ENCODE results near the gene USP11. TPM values are rescaled to one million over a fixed set of nuclear protein-coding genes. Genes with fewer than 3 reads are reported as not detected.

The USP11 gene
- total and polyA plus RNA-seq, 2 of the 4 experiments (the other 2 are of a cell fraction) = 33.5 to 59.7 TPM

GRCh38 chrX:47241201-47242011, 8.6 kb downstream of the USP11 start (continued):
- TF ChIP-seq SMC3 (IDR thresholded peaks at IDR 0.05; ENCODE audit: low read depth, low read length) = no peak

- Histone ChIP-seq H3K56ac (ENCODE audit: extremely low read depth, insufficient read depth, low read length) (no peak overlapping the region), H2AK5ac (ENCODE audit: low read depth, low read length) (no peak overlapping the region), H3K27me3 (ENCODE audit: control insufficient read depth, insufficient read depth, low read length) (peaks cover 21% of the 10 kb centered on the region), H3K36me3 (ENCODE audit: control insufficient read depth, insufficient read depth, low read length) (peaks cover 52% of the 10 kb centered on the region), H4K20me1 (ENCODE audit: insufficient read depth, low read length) (peaks cover 15% of the 10 kb centered on the region), H2AK9ac (replicated peaks; ENCODE audit: low read depth, low read length, poor library complexity) (peak overlapping the region; percentile 42), H2BK5ac (ENCODE audit: low read depth, low read length, poor library complexity, severe bottlenecking) (no peak overlapping the region), H2AFZ (replicated peaks; ENCODE audit: low read length, poor library complexity) (no peak overlapping the region), H3K4ac (ENCODE audit: low read depth, low read length) (no peak overlapping the region), H3K18ac (ENCODE audit: low read depth, low read length) (no peak overlapping the region), H3K9me1 (ENCODE audit: insufficient read depth, low read length) (peaks cover 4% of the 10 kb centered on the region; the same call in 1 of the 2 replicates), H4K8ac (ENCODE audit: low read depth in 2 of 2, low read length in 2 of 2) (no peak overlapping the region), H3K4me1 (ENCODE audit: control insufficient read depth, insufficient read depth, low read length) (no peaks in the 10 kb centered on the region), H3K4me2 (ENCODE audit: low read depth, low read length) (no peak overlapping the region), H3K9ac (ENCODE audit: low read depth, low read length) (no peak overlapping the region), H2BK20ac (ENCODE audit: low read depth, low read length) (no peak overlapping the region), H3K9me3 (ENCODE audit: control insufficient read depth, insufficient read depth, low read length) (peaks cover 4% of the 10 kb centered on the region; the same call in 1 of the 2 replicates), H3K14ac (replicated peaks; ENCODE audit: low read depth, low read length) (no peak overlapping the region), H4K5ac (ENCODE audit: low read depth, low read length) (no peak overlapping the region), H3K79me1 (ENCODE audit: low read depth in 1 of 2, low read length in 2 of 2) (peaks cover 0 to 24% of the 10 kb centered on the region in 2 experiments; a peak in 2 of 4 replicates), H3K23ac (ENCODE audit: low read depth, low read length) (no peak overlapping the region), H4K91ac (ENCODE audit: insufficient read depth, low read depth, low read length) (no peak overlapping the region), H3K4me3 (ENCODE audit: insufficient read depth, low read depth, low read length) (no peak overlapping the region), H2BK120ac (ENCODE audit: low read depth, low read length) (no peak overlapping the region), H3K27ac (ENCODE audit: insufficient read depth, low read length) (no peak overlapping the region), H2BK15ac (ENCODE audit: low read depth, low read length) (no peak overlapping the region)
- BruUV-seq (replicated peaks) = no TSS peak
- no CpG with 5 or more reads among the region's 10 CpGs for WGBS, 2 experiments (ENCODE audit: extremely low coverage in 2 of 2, insufficient read length in 1 of 2)
- in situ Hi-C loops (cut with MboI; ENCODE audit: low sequenced_read_pairs) (no loop called here), intact Hi-C loops (cut with micrococcal nuclease) (no loop called here), dilution Hi-C loops (cut with HindIII; ENCODE audit: low sequenced_read_pairs, unreplicated experiment) (no loop called here)
- POLR2A ChIA-PET (ENCODE audit: unreplicated experiment) = no interaction called here
- CTCF ChIA-PET = no interaction called here
- no peak for ATAC-seq (ENCODE audit: low read depth)
- no peak for DNase-seq
- TF ChIP-seq SMC3 (IDR thresholded peaks at IDR 0.05; ENCODE audit: low read depth, low read length) = no peak
- no peak for TF ChIP-seq MAZ (IDR thresholded peaks at IDR 0.05; ENCODE audit: borderline replicate concordance, low read depth, low read length)
- TF ChIP-seq CTCF (conservative IDR thresholded peaks at IDR 0.05; ENCODE audit: low read depth, low read length) = no peak
- no peak for TF ChIP-seq BHLHE40 (IDR thresholded peaks at IDR 0.05; ENCODE audit: low read depth, low read length)
- no peak for TF ChIP-seq ELK1 (IDR thresholded peaks at IDR 0.05; ENCODE audit: borderline replicate concordance, low read depth, low read length)
- TF ChIP-seq MAFK (IDR thresholded peaks at IDR 0.05; ENCODE audit: low read depth, low read length) = no peak
- TF ChIP-seq NFE2L2 (IDR thresholded peaks at IDR 0.05; ENCODE audit: low read depth, low read length) = no peak
- no peak for TF ChIP-seq FOS (IDR thresholded peaks at IDR 0.05; ENCODE audit: low read depth, low read length)
- no peak for TF ChIP-seq RAD21 (IDR thresholded peaks at IDR 0.05; ENCODE audit: low read length)
- TF ChIP-seq RCOR1 (IDR thresholded peaks at IDR 0.05; ENCODE audit: insufficient replicate concordance, low read length) = no peak
- TF ChIP-seq CEBPB (IDR thresholded peaks at IDR 0.05; ENCODE audit: low read depth, low read length) = no peak
- no peak for TF ChIP-seq RFX5 (IDR thresholded peaks at IDR 0.05; ENCODE audit: low read depth, low read length)
- no peak for TF ChIP-seq CHD1 (IDR thresholded peaks at IDR 0.05; ENCODE audit: low read depth, low read length)
- no peak for TF ChIP-seq POLR2A (IDR thresholded peaks at IDR 0.05; ENCODE audit: low read depth, low read length)
Observed at GRCh38 chrX:47242321-47242720, 9.5 kb downstream of the USP11 start.

All from IMR-90 (cell line).